H1 (cell line): ENCODE measurements around the gene TMEM131L. TPM values are rescaled to one million over a fixed set of nuclear protein-coding genes. Genes with fewer than 3 reads are reported as not detected.

Source experiments
- CBX5 ChIP-seq: fragments of 300-800, 300-1000 bp; sonication (generic); IDR thresholded peaks from 2 replicates; pipeline ENCODE4 v1.7.1; 2016; ENCODE audit warnings: antibody characterized with exemption, low read length, low read depth
- CHD7 ChIP-seq: fragments of 300-600 bp; sonication (generic); IDR thresholded peaks from 2 replicates; pipeline ENCODE4 v1.7.1; 2012; ENCODE audit warnings: low read length, moderate library complexity, mild to moderate bottlenecking, inconsistent platforms; ENCODE audit not compliant: insufficient replicate concordance
- CREB1 ChIP-seq: IDR thresholded peaks from 2 replicates; pipeline ENCODE4 v1.6.1; 2012; ENCODE audit warnings: inconsistent platforms
- CTBP2 ChIP-seq: IDR thresholded peaks from 2 replicates; pipeline ENCODE4 v1.7.0; 2011; ENCODE audit warnings: borderline replicate concordance, mild to moderate bottlenecking, moderate library complexity, mixed read lengths, low read length; ENCODE audit not compliant: insufficient read depth, insufficient read length
- EP300 ChIP-seq, 2 experiments: IDR thresholded peaks; 1 replicate in 1 of 2; 2 replicates in 1 of 2; pipeline ENCODE4 v1.6.1; 2011 to 2012; ENCODE audit warnings: low read depth in 2 of 2, low read length in 2 of 2, mild to moderate bottlenecking in 2 of 2, borderline replicate concordance in 1 of 2, inconsistent platforms in 1 of 2, moderate library complexity in 1 of 2
- GABPA ChIP-seq: IDR thresholded peaks from 2 replicates; pipeline ENCODE4 v1.6.1; 2011; ENCODE audit warnings: mild to moderate bottlenecking, low read length, moderate library complexity, borderline replicate concordance; ENCODE audit not compliant: insufficient read depth
- PHF8 ChIP-seq: fragments of 200-600 bp; sonication (generic); conservative IDR thresholded peaks from 2 replicates; pipeline ENCODE4 v1.7.1; 2012; ENCODE audit warnings: low read depth, mild to moderate bottlenecking, inconsistent platforms, low read length, moderate library complexity
- SAP30 ChIP-seq: fragments of 300-600 bp; sonication (generic); IDR thresholded peaks from 2 replicates; pipeline ENCODE4 v1.7.1; 2012; ENCODE audit warnings: low read length, moderate library complexity, mild to moderate bottlenecking, inconsistent platforms; ENCODE audit not compliant: insufficient read depth, insufficient replicate concordance
- SRF ChIP-seq: IDR thresholded peaks from 2 replicates; pipeline ENCODE4 v1.6.1; 2011; ENCODE audit warnings: mild to moderate bottlenecking, low read depth, low read length, moderate library complexity
- TAF1 ChIP-seq: IDR thresholded peaks from 2 replicates; pipeline ENCODE4 v1.6.1; 2011; ENCODE audit warnings: mild to moderate bottlenecking, low read depth, low read length
- TAF7 ChIP-seq: optimal IDR thresholded peaks from 2 replicates; pipeline ENCODE3; 2011; ENCODE audit warnings: low read depth, mild to moderate bottlenecking, inconsistent platforms, low read length, moderate library complexity, borderline replicate concordance
- polyA plus RNA-seq, 7 experiments: library from polyadenylated mRNA; depleted of rRNA in 3 of 7; stranded (reverse) in 5 of 7; unstranded in 2 of 7; fragments of >200 nt in 5 of 7; fragments of 200-250 nt in 2 of 7; gene quantifications; 1 replicate in 5 of 7; 2 replicates in 1 of 7; 4 replicates in 1 of 7; pipeline versions ENCODE4 v1.2.1 to v1.2.3, GENCODE V29; 2011 to 2013; ENCODE audit warnings: missing spikeins in 2 of 7, mixed read lengths in 2 of 7
- total RNA-seq: library from RNA; stranded (reverse); fragmentation: NEBNext Ultra II Directional; extraction: Animal tissue kit (Norgen Biotek cat#: 25700); gene quantifications from 2 replicates; pipeline ENCODE4 v1.2.1, GENCODE V29; 2021

Gene TMEM131L
- total and polyA plus RNA-seq, 2 of the 8 experiments (the other 6 are each of a cell fraction or from before 2014, with no cell fraction given): 14.3 to 26.1 TPM

GRCh38 chr4:153512952-153513500, 46.9 kb downstream of the TMEM131L start (continued):
- TF ChIP-seq CHD7 (no peak), GABPA (no peak), SAP30 (no peak), PHF8 (no peak), CREB1 (no peak), TAF7 (no peak), EP300 (IDR thresholded peaks at IDR 0.05; ENCODE audit: borderline replicate concordance in 1 of 2, low read depth in 2 of 2, low read length in 2 of 2) (no peak), TAF1 (no peak), SRF (no peak), CBX5 (no peak), CTBP2 (no peak)
